Pancreas (tissue), 10 donors: ENCODE results near the gene REV3L. TPM values are rescaled to one million over a fixed set of nuclear protein-coding genes. Genes with fewer than 3 reads are reported as not detected.

Experiments used
- ATAC-seq, 4 donors: fragments of 200-7000 bp; cut with Tn5 transposase; one replicate each; pipeline versions ENCODE4 v1.8.0 to v1.9.1; 2020; ENCODE audit warnings: mild to moderate bottlenecking in 4 of 4, moderate library complexity in 4 of 4
- DNase-seq, 6 donors: peaks; one replicate each; pipeline ENCODE4 v3.0.0-alpha.2; 2020
- FAIRE-seq: peaks from 2 replicates; lab custom pipeline; 2012; peaks lifted over from hg19 to GRCh38; lab: Jason Lieb, UNC
- H3K27ac ChIP-seq, 4 donors: fragments of 200-600 bp; sonication (generic); 1 replicate in 3 of 4; 2 replicates in 1 of 4; pipeline versions ENCODE4 v1.5.0 to v1.8.0; 2020
- H3K27me3 ChIP-seq, 4 donors: fragments of 200-600 bp; one replicate each; pipeline ENCODE4 v1.8.0; 2021
- H3K36me3 ChIP-seq, 3 donors: fragments of 200-600 bp; sonication (generic) in 1 of 3; one replicate each; pipeline versions ENCODE4 v1.5.0 to v1.8.0; 2020 to 2021
- H3K4me1 ChIP-seq, 3 donors: fragments of 200-600 bp; one replicate each; pipeline ENCODE4 v1.8.0; 2021
- H3K4me3 ChIP-seq, 4 donors: fragments of 200-600 bp; sonication (generic) in 2 of 4; one replicate each; pipeline versions ENCODE4 v1.5.0 to v1.8.0; 2020 to 2021
- H3K9me3 ChIP-seq, 4 donors: fragments of 200-600 bp; one replicate each; pipeline ENCODE4 v1.8.0; 2021
- CTCF ChIP-seq, 4 donors: fragments of 200-600 bp; sonication (generic) in 3 of 4; IDR thresholded peaks; one replicate each; pipeline versions ENCODE4 v1.5.0 to v1.8.0; 2021; ENCODE audit warnings: antibody characterized with exemption in 4 of 4
- WGBS, 2 donors: extraction: QIAGEN DNeasy Blood & Tissue Kit; methylation state at CpG; one replicate each; pipeline ENCODE4 v1.1.7; 2013; 5-methylcytosine and 5-hydroxymethylcytosine counted together
- intact Hi-C, 3 donors: fragments of 100-400 bp; cut with DNase I; formaldehyde crosslinking; loops; one replicate each; pipeline versions ENCODE4 v1.11.1 to v1.14.2; 2022
- polyA plus RNA-seq, 2 donors: library from polyadenylated mRNA; stranded (reverse); fragments of 200-250 nt; gene quantifications; one replicate each; pipeline ENCODE4 v1.2.3, GENCODE V29; 2013
- total RNA-seq, 6 donors: library from RNA; stranded (reverse); fragmentation: NEBNext Ultra II Directional in 4 of 6; extraction: Animal tissue kit (Norgen Biotek cat#: 25700) in 4 of 6; gene quantifications; one replicate each; pipeline versions ENCODE4 v1.2.1 to v1.2.4, GENCODE V29; 2021 to 2023
- donor health status: healthy with polysubstance abuse.
- donor health status: DM: no; HTN: no; CAD: no; lungs with moderate emphysema.
- donor health status: DM: no; HTN: no; CAD: no.
- donor health status: control.
- donor health status: control.
- donor health status: Bipolar disorder and iron deficiency.
- donor health status: DM: yes; HTN: yes; CAD: no.
- donor health status: DM: no; HTN: no; CAD: no.
- donor health status: DM: no; HTN: no; CAD: no.
- donor health status: DM: yes; HTN: yes; CAD: no.

The REV3L gene
- total and polyA plus RNA-seq, 8 donors: 6.9 to 22.0 (median 15.2) TPM

GRCh38 chr6:111450636-111451035, 32.4 kb downstream of the REV3L start:
- TF ChIP-seq CTCF (IDR thresholded peaks at IDR 0.05): no peak
- Histone ChIP-seq H3K36me3 (no peaks in the 10 kb centered on the region), H3K9me3 (no peaks in the 10 kb centered on the region), H3K4me1 (peaks cover 0 to 16% (median 0%) of the 10 kb centered on the region in 3 donors), H3K4me3 (no peak overlapping the region), H3K27ac (no peak overlapping the region), H3K27me3 (no peaks in the 10 kb centered on the region)
- FAIRE-seq (no peak), ATAC-seq (peak in 1 of 4 donors; percentile 17), DNase-seq (no peak)
- 67 to 69% methylated on average over 2 of the region's 2 CpGs for WGBS, 2 donors
- intact Hi-C loops: no loop called here

DNA sequence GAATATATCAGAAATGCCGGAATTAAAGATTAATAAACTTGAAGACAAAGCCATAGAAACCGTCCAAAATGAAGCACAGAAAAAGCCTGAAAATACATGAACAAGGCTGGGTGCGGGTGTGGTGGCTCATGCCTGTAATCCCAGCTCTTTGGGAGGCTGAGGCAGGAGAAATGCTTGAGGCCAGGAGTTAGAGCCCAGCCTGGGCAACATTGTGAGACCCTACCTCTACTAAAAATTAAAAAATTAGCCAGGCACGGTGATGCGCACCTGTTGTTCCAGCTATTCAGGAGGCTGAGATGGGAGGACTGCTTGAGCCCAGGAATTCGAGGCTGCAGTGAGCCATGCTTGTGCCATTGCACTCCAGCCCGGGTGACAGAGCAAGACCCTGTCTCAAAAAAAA, 32.9 kb downstream of the REV3L start:
- Histone ChIP-seq H3K27ac (no peak overlapping the region), H3K4me1 (peaks cover 0 to 16% (median 0%) of the 10 kb centered on the region in 3 donors), H3K9me3 (no peaks in the 10 kb centered on the region), H3K27me3 (no peaks in the 10 kb centered on the region), H3K36me3 (no peaks in the 10 kb centered on the region), H3K4me3 (no peak overlapping the region)
- FAIRE-seq: no peak
- DNase-seq: no peak
- ATAC-seq: no peak
- intact Hi-C loops: no loop called here
- 96 to 98% methylated on average over 7 of the region's 7 CpGs for WGBS, 2 donors
- TF ChIP-seq CTCF (IDR thresholded peaks at IDR 0.05): no peak

DNA sequence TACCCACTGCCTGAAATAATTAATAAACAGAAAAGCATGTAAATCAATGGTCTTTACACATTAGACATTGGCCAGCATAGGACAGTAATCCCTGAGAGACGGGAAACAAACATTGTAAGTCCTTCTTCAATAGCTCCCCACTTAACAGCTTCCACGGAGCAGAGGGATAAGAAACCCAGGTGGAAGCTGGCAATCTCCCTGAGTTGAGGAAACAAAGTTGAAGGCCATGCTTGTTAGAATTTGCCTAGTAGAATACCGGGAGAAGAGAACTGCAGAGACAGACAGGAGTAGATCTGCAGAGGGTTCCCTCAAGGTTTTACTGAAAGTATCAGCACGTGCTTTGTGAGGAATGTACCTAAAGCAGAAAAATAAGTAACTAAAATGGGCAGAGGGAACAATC, 33.9 kb downstream of the REV3L start:
- Histone ChIP-seq H3K4me3 (no peak overlapping the region), H3K36me3 (no peaks in the 10 kb centered on the region), H3K4me1 (peaks cover 0 to 16% (median 0%) of the 10 kb centered on the region in 3 donors), H3K27me3 (no peaks in the 10 kb centered on the region), H3K9me3 (no peaks in the 10 kb centered on the region), H3K27ac (no peak overlapping the region)
- no peak for FAIRE-seq
- DNase-seq: no peak
- TF ChIP-seq CTCF (IDR thresholded peaks at IDR 0.05): no peak
- 24 to 26% methylated on average over 4 of the region's 4 CpGs for WGBS, 2 donors
- ATAC-seq: peak; percentile 24 to 59 (median 50)
- intact Hi-C loops: no loop called here

- DNase-seq: no peak
- Histone ChIP-seq H3K4me3 (no peak overlapping the region), H3K4me1 (peaks cover 0 to 20% (median 0%) of the 10 kb centered on the region in 3 donors), H3K36me3 (no peaks in the 10 kb centered on the region), H3K9me3 (no peaks in the 10 kb centered on the region), H3K27me3 (no peaks in the 10 kb centered on the region), H3K27ac (no peak overlapping the region)
- intact Hi-C loops: no loop called here
- 87 to 88% methylated on average over 5 of the region's 5 CpGs for WGBS, 2 donors
- TF ChIP-seq CTCF (IDR thresholded peaks at IDR 0.05): no peak
- no peak for ATAC-seq
- FAIRE-seq: no peak
Measured at GRCh38 chr6:111447051-111447450, 36.0 kb downstream of the REV3L start.

DNA sequence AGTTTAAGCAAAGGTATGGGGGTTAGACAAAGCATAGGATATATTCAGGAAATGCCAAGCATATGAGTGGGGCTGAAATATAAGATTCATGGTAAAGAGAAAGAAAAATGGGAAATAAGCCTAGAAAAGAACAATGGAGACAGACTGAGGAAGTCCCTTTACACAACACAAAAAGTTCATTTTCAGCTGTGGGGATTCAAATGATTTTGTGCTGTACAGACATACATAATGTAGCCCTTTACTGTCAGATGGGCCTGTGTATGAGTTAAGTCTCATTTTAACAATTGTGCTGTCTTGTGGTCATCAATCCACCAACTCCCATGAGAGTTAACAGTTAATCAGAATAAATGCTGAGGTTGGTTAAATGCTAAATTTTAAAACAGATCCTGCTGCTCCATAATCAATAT, 37.2 kb downstream of the REV3L start:
- peaks cover 0 to 16% (median 0%) of the 10 kb centered on the region in 3 donors for H3K4me1 ChIP-seq
- FAIRE-seq (no peak), ATAC-seq (no peak), DNase-seq (no peak)
- H3K9me3 ChIP-seq: no peaks in the 10 kb centered on the region
- intact Hi-C loops: no loop called here
- no peaks in the 10 kb centered on the region for H3K36me3 ChIP-seq
- H3K27me3 ChIP-seq: no peaks in the 10 kb centered on the region
- H3K4me3 ChIP-seq: no peak overlapping the region
- no peak overlapping the region for H3K27ac ChIP-seq
- no peak for TF ChIP-seq CTCF (IDR thresholded peaks at IDR 0.05)
